K562 (cell line): ENCODE data around the gene DDIT3. TPM values are rescaled to one million over a fixed set of nuclear protein-coding genes. Genes with fewer than 3 reads are reported as not detected.

ENCODE experiments used
- BRF2 ChIP-seq: IDR thresholded peaks from 3 replicates; pipeline ENCODE4 v1.6.1; 2011; ENCODE audit warnings: borderline replicate concordance, mild to moderate bottlenecking; ENCODE audit not compliant: insufficient read length, insufficient read depth
- CBX1 ChIP-seq: sonication (generic); IDR thresholded peaks from 2 replicates; pipeline ENCODE4 v1.6.1; 2016; ENCODE audit warnings: antibody characterized with exemption, low read depth, mild to moderate bottlenecking
- EHMT2 ChIP-seq: fragments of 450-650 bp; IDR thresholded peaks from 2 replicates; pipeline ENCODE4 v1.6.1; 2018; ENCODE audit warnings: antibody characterized with exemption
- EP400 ChIP-seq: fragments of 450-650 bp; IDR thresholded peaks from 2 replicates; pipeline ENCODE4 v1.6.1; 2017; ENCODE audit warnings: antibody characterized with exemption, mild to moderate bottlenecking, moderate library complexity
- FUS ChIP-seq: fragments of 200-400 bp; formaldehyde crosslinking; optimal IDR thresholded peaks from 2 replicates; pipeline ENCODE3; 2017; ENCODE audit warnings: low read depth, low read length
- HBP1 ChIP-seq: fragments of 450-650 bp; formaldehyde crosslinking; IDR thresholded peaks from 2 replicates; pipeline ENCODE4 v1.4.0; 2022; ENCODE audit warnings: missing genetic modification characterization
- HLTF ChIP-seq: fragments of 450-650 bp; IDR thresholded peaks from 2 replicates; pipeline ENCODE4 v1.6.1; 2016
- JUND ChIP-seq, 2 experiments: IDR thresholded peaks; 2 replicates in 1 of 2; 3 replicates in 1 of 2; pipeline ENCODE4 v1.6.1; 2011; ENCODE audit warnings: borderline replicate concordance in 2 of 2, low read depth in 2 of 2, low read length in 2 of 2, improper control_type of control experiment in 1 of 2, missing biosample characterization in 1 of 2, missing genetic modification characterization in 1 of 2, missing genetic modification reagents in 1 of 2
- PHTF2 ChIP-seq: fragments of 250-450 bp; sonication (Bioruptor Pico); IDR thresholded peaks from 2 replicates; pipeline ENCODE4 v1.5.0; 2021; ENCODE audit warnings: mild to moderate bottlenecking
- RUNX1 ChIP-seq: sonication (generic); IDR thresholded peaks from 2 replicates; pipeline ENCODE4 v1.6.1; 2016; ENCODE audit warnings: antibody characterized with exemption, low read depth
- SP1 ChIP-seq: sonication (generic); formaldehyde crosslinking; IDR thresholded peaks from 2 replicates; pipeline ENCODE4 v1.8.1; 2022; ENCODE audit warnings: mild to moderate bottlenecking, missing genetic modification reagents
- ZBTB9 ChIP-seq: fragments of 450-650 bp; formaldehyde crosslinking; IDR thresholded peaks from 2 replicates; pipeline ENCODE4 v1.4.0; 2020; ENCODE audit warnings: mild to moderate bottlenecking, moderate library complexity
- ZKSCAN3 ChIP-seq: fragments of 250-450 bp; sonication (Bioruptor Pico); IDR thresholded peaks from 2 replicates; pipeline ENCODE4 v1.4.0; 2020
- ZNF175 ChIP-seq: fragments of 200-800 bp; sonication (Bioruptor generic); IDR thresholded peaks from 2 replicates; pipeline ENCODE4 v1.6.1; 2016; ENCODE audit warnings: low read depth, mild to moderate bottlenecking, missing genetic modification characterization, missing compliant biosample characterization
- ZNF583 ChIP-seq: fragments of 250-450 bp; sonication (Bioruptor Pico); IDR thresholded peaks from 2 replicates; pipeline ENCODE4 v1.4.0; 2020
- polyA plus RNA-seq, 8 experiments: library from polyadenylated mRNA; depleted of rRNA in 4 of 8; stranded (reverse) in 5 of 8; unstranded in 3 of 8; fragments of >200 nt; fragmentation: Nextera tagmentation in 2 of 8; fragmentation: Illumina TruSeq in 1 of 8; extraction: Ambion mirVana in 2 of 8; extraction: Trizol in 1 of 8; gene quantifications; 2 replicates each; pipeline versions ENCODE4 v1.2.1 to v1.2.3, GENCODE V29; 2011 to 2014; ENCODE audit warnings: inconsistent platforms in 1 of 8, missing spikeins in 1 of 8
- total RNA-seq, 7 experiments: library from RNA; depleted of rRNA in 6 of 7; stranded (reverse); fragments of >200 nt in 6 of 7; fragmentation: Illumina TruSeq in 2 of 7; extraction: Trizol in 2 of 7; gene quantifications; 2 replicates each; pipeline versions ENCODE4 v1.2.1 to v1.2.3, GENCODE V29; 2011 to 2021; ENCODE audit warnings: low replicate concordance in 1 of 7
- TF ChIP-seq, protein P1 (sequence below): IDR thresholded peaks from 2 replicates; pipeline ENCODE4 v1.6.1; 2011; ENCODE audit warnings: borderline replicate concordance, low read depth, mild to moderate bottlenecking, moderate library complexity, low read length; ENCODE audit not compliant: insufficient read depth, poor library complexity, severe bottlenecking
- TF ChIP-seq, protein P2 (sequence below): fragments of 450-650 bp; formaldehyde crosslinking; IDR thresholded peaks from 2 replicates; pipeline ENCODE4 v1.4.0; 2022; ENCODE audit warnings: missing genetic modification characterization

The DDIT3 gene
- total and polyA plus RNA-seq, 9 of the 15 experiments (the other 6 are each of a cell fraction or from before 2014, with no cell fraction given), result 59.1 to 272 (median 89.9) TPM

DNA sequence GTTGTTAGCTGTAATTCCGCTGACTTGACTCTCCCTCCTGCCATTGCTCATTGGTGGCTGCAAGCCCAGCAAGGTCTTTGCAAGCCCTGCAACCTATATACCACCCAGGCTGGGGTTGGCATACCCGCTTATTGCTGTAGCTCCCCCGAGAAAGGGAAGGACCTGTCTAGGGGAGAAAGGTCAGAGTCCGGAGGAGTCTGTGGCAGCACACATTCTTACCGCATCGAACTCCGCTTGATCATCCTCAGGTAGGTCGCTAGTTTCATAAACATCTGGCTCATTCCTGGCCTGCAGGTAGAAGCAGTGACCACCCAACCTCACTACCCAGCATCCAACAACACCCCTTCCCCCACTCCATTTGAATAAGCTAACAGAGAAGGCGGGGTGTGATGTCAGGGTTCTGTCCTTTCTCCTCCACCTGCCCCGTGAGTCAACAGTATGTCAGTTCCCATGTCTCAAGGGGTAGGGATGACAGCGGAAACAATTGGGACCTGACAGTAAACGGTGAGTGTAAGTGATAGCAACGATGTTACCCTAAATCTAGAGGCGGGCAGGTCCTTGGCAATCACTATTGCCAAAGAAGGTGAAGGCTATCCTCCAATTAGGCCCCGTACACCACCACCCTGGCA, 25.6 kb upstream of the DDIT3 start (continued):
- no peak for TF ChIP-seq FUS
- no peak for TF ChIP-seq RUNX1
- TF ChIP-seq SP1, result 0 out of 2 replicates have a peak, but pooled peaks have one; percentile 19
- TF ChIP-seq, protein P1, sequence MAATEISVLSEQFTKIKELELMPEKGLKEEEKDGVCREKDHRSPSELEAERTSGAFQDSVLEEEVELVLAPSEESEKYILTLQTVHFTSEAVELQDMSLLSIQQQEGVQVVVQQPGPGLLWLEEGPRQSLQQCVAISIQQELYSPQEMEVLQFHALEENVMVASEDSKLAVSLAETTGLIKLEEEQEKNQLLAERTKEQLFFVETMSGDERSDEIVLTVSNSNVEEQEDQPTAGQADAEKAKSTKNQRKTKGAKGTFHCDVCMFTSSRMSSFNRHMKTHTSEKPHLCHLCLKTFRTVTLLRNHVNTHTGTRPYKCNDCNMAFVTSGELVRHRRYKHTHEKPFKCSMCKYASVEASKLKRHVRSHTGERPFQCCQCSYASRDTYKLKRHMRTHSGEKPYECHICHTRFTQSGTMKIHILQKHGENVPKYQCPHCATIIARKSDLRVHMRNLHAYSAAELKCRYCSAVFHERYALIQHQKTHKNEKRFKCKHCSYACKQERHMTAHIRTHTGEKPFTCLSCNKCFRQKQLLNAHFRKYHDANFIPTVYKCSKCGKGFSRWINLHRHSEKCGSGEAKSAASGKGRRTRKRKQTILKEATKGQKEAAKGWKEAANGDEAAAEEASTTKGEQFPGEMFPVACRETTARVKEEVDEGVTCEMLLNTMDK, result no peak
- no peak for TF ChIP-seq ZNF583
- peak; percentile 28; the same call in 1 of the 2 replicates for TF ChIP-seq JUND (IDR thresholded peaks at IDR 0.05; ENCODE audit: borderline replicate concordance, low read depth, low read length)
- no peak; the same call in 2 of the 3 replicates for TF ChIP-seq JUND (tag; IDR thresholded peaks at IDR 0.05; ENCODE audit: borderline replicate concordance, low read depth, low read length)
- TF ChIP-seq PHTF2 (CRISPR knock-in tag), result no peak
- no peak for TF ChIP-seq EP400
- no peak for TF ChIP-seq ZNF175 (CRISPR knock-in tag)
- TF ChIP-seq HLTF, result no peak; the same call in 1 of the 2 replicates
- no peak for TF ChIP-seq CBX1
- no peak for TF ChIP-seq EHMT2
- TF ChIP-seq ZBTB9 (CRISPR knock-in tag), result no peak
- TF ChIP-seq ZKSCAN3 (CRISPR knock-in tag), result no peak
- TF ChIP-seq, protein P2, sequence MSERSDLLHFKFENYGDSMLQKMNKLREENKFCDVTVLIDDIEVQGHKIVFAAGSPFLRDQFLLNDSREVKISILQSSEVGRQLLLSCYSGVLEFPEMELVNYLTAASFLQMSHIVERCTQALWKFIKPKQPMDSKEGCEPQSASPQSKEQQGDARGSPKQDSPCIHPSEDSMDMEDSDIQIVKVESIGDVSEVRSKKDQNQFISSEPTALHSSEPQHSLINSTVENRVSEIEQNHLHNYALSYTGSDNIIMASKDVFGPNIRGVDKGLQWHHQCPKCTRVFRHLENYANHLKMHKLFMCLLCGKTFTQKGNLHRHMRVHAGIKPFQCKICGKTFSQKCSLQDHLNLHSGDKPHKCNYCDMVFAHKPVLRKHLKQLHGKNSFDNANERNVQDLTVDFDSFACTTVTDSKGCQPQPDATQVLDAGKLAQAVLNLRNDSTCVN (CRISPR knock-in tag), result no peak
- no peak for TF ChIP-seq HBP1
- TF ChIP-seq BRF2, result no peak
